ENCODE measurements around the gene GRAMD2A. TPM values are rescaled to one million over a fixed set of nuclear protein-coding genes. Genes with fewer than 3 reads are reported as not detected.

Gene GRAMD2A
- total RNA-seq, 6 donors from 2014 or later: 26.7 to 52.4 (median 32.9) TPM

DNA sequence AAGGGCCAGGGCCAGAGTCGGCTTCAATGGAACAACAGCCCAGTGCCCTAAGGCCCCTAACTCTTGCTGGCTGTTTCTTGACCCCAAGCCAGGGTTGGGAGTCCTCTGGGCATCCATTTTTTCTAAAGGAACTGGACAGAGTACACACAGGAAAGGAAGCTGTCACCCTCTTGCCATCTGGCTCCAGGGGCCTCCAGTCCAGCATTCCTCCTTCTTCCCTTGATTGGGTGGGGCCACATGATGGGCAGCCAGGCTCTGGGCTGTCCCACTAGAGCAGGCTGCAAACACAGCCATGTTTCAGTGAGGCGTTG, 1.6 kb upstream of the GRAMD2A start:
- TF ChIP-seq, protein P1, sequence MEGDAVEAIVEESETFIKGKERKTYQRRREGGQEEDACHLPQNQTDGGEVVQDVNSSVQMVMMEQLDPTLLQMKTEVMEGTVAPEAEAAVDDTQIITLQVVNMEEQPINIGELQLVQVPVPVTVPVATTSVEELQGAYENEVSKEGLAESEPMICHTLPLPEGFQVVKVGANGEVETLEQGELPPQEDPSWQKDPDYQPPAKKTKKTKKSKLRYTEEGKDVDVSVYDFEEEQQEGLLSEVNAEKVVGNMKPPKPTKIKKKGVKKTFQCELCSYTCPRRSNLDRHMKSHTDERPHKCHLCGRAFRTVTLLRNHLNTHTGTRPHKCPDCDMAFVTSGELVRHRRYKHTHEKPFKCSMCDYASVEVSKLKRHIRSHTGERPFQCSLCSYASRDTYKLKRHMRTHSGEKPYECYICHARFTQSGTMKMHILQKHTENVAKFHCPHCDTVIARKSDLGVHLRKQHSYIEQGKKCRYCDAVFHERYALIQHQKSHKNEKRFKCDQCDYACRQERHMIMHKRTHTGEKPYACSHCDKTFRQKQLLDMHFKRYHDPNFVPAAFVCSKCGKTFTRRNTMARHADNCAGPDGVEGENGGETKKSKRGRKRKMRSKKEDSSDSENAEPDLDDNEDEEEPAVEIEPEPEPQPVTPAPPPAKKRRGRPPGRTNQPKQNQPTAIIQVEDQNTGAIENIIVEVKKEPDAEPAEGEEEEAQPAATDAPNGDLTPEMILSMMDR (IDR thresholded peaks at IDR 0.05): no peak
- no peak for TF ChIP-seq POLR2AphosphoS5 (IDR thresholded peaks at IDR 0.05)
- Histone ChIP-seq H3K36me3 (peaks cover 36 to 59% (median 57%) of the 10 kb centered on the region in 4 donors), H3K4me3 (no peak overlapping the region), H3K9me3 (no peaks in the 10 kb centered on the region), H3K4me1 (peaks cover 14 to 64% (median 29%) of the 10 kb centered on the region in 4 donors), H3K27ac (peak overlapping the region in 3 of 4 donors; percentile 48 to 69 (median 58)), H3K27me3 (no peaks in the 10 kb centered on the region)
- ATAC-seq (ENCODE audit: low FRiP score in 2 of 2): no peak
- DNase-seq: no peak
- 65 to 91% methylated on average over 1 to 2 of the region's 2 CpGs for WGBS, 2 donors

GRCh38 chr15:72198356-72199204, 993 bp upstream of the GRAMD2A start:
- TF ChIP-seq POLR2A (IDR thresholded peaks at IDR 0.05): peak in 1 of 4 donors; percentile 21
- TF ChIP-seq, protein P1 (IDR thresholded peaks at IDR 0.05): no peak
- peak in 1 of 4 donors; percentile 2 for TF ChIP-seq EP300 (IDR thresholded peaks at IDR 0.05)
- peak in 1 of 2 donors; percentile 20 for TF ChIP-seq POLR2AphosphoS5 (IDR thresholded peaks at IDR 0.05)
- DNase-seq: peak in 1 of 2 donors; percentile 77
- Histone ChIP-seq H3K27me3 (no peaks in the 10 kb centered on the region), H3K36me3 (peaks cover 36 to 54% (median 52%) of the 10 kb centered on the region in 4 donors), H3K4me3 (no peak overlapping the region), H3K4me1 (peaks cover 11 to 58% (median 29%) of the 10 kb centered on the region in 4 donors), H3K9me3 (no peaks in the 10 kb centered on the region), H3K27ac (peak overlapping the region; percentile 46 to 84 (median 82))
- peak; percentile 5 to 76 for ATAC-seq (ENCODE audit: low FRiP score in 2 of 2)
- 66 to 81% methylated on average over 10 of the region's 11 CpGs for WGBS, 2 donors

DNA sequence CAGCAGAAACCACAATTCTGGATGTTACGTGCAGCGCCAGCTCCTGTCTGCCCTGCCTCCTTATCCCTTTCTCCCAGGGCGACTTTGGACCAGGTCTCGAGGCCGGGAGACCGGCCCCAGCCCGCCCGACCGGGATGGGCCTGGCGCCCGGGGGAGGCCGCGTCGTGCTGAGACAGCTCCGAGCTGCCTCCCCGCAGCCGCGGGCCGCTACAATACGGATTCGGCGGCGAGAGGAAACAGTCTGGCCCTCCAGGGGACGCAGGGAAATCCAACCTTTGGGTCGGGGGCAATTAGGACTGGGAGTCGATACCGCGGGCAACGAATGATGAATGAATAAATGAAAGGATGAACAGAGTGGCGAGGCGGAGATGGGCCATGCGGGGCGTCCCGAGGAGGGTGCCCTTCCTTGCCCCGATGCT, 537 bp downstream of the GRAMD2A start:
- Histone ChIP-seq H3K36me3 (peaks cover 23 to 38% (median 37%) of the 10 kb centered on the region in 4 donors), H3K4me1 (peaks cover 8 to 54% (median 29%) of the 10 kb centered on the region in 4 donors), H3K27ac (peak overlapping the region; percentile 78 to 84 (median 82)), H3K4me3 (peak overlapping the region in 3 of 4 donors; percentile 59), H3K27me3 (no peaks in the 10 kb centered on the region), H3K9me3 (no peaks in the 10 kb centered on the region)
- 11 to 17% methylated on average over 23 to 35 of the region's 35 CpGs for WGBS, 2 donors
- ATAC-seq (ENCODE audit: low FRiP score in 2 of 2) (peak in 1 of 2 donors; percentile 39), DNase-seq (peak in 1 of 2 donors; percentile 87)
- TF ChIP-seq EP300 (IDR thresholded peaks at IDR 0.05): no peak
- no peak for TF ChIP-seq POLR2A (IDR thresholded peaks at IDR 0.05)
- TF ChIP-seq, protein P1 (IDR thresholded peaks at IDR 0.05): no peak
- TF ChIP-seq POLR2AphosphoS5 (IDR thresholded peaks at IDR 0.05): no peak

DNA sequence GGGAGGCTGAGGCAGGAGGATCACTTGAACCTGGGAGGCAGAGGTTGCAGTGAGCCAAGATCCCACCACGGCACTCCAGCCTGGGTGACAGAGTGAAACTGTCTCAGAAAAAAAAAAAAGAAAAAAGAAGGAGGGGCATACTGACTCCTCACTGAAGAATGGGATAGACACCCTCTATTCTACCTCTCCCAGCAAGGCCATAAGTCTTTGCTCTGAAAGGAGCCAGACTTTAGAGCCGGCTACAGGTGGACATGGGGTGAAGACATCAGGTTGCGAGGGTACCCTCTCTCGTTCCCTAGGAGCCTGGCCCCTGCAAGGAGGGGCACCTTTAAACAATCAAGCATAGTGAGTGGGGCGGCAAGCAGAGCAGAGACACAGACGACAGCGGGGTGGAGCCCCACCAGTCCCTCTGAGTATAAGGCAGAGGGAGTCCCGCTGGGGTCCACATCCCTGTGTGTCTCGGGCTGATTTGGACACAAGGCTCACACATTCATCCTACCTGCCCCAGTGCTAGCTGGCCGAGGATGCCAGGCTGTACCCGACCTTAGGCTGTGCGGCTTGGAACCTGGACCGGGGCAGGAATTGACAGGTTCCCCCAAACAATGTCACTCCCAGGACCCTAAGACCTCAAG, 1.1 kb downstream of the GRAMD2A start:
- TF ChIP-seq POLR2A (IDR thresholded peaks at IDR 0.05) (peak in 1 of 4 donors; percentile 40), POLR2AphosphoS5 (IDR thresholded peaks at IDR 0.05) (no peak)
- ATAC-seq (ENCODE audit: low FRiP score in 2 of 2): no peak
- Histone ChIP-seq H3K4me1 (peaks cover 8 to 54% (median 29%) of the 10 kb centered on the region in 4 donors), H3K4me3 (peak overlapping the region in 3 of 4 donors; percentile 59), H3K27ac (peak overlapping the region; percentile 78 to 84 (median 82)), H3K27me3 (no peaks in the 10 kb centered on the region), H3K9me3 (no peaks in the 10 kb centered on the region), H3K36me3 (peaks cover 18 to 33% (median 32%) of the 10 kb centered on the region in 4 donors)
- WGBS, 2 donors: 64 to 74% methylated on average over 13 of the region's 13 CpGs
- DNase-seq: no peak

GRCh38 chr15:72195101-72195511, 2.5 kb downstream of the GRAMD2A start:
- H3K4me1 ChIP-seq: peaks cover 8 to 54% (median 29%) of the 10 kb centered on the region in 4 donors
- H3K4me3 ChIP-seq: no peak overlapping the region
- H3K36me3 ChIP-seq: peaks cover 6 to 19% (median 18%) of the 10 kb centered on the region in 4 donors
- DNase-seq (peak in 1 of 2 donors; percentile 81), ATAC-seq (ENCODE audit: low FRiP score in 2 of 2) (peak; percentile 53 to 59)
- H3K27me3 ChIP-seq: no peaks in the 10 kb centered on the region
- TF ChIP-seq POLR2A (IDR thresholded peaks at IDR 0.05) (peak in 1 of 4 donors; percentile 35), POLR2AphosphoS5 (IDR thresholded peaks at IDR 0.05) (peak in 1 of 2 donors; percentile 39), EP300 (IDR thresholded peaks at IDR 0.05) (no peak)
- TF ChIP-seq, protein P1 (IDR thresholded peaks at IDR 0.05): no peak
- peak overlapping the region; percentile 46 to 84 (median 73) for H3K27ac ChIP-seq
- WGBS, 2 donors: 46 to 65% methylated on average over 6 of the region's 6 CpGs
- H3K9me3 ChIP-seq: no peaks in the 10 kb centered on the region

Measured in upper lobe of left lung (tissue), 6 donors.